HG02763 (cell line): ENCODE measurements around the gene PREX1.
"Not testable (repeated sequence)": the region's sequence is repeated elsewhere in the genome, so short reads cannot be mapped to it uniquely, and the experiment has no call there.

Experiments
- ATAC-seq: cut with Tn5 transposase; IDR thresholded peaks from one replicate; pipeline ENCODE4 v1.9.1; 2021; ENCODE audit warnings: mild to moderate bottlenecking, moderate library complexity; ENCODE audit not compliant: unreplicated experiment

The PREX1 gene

DNA sequence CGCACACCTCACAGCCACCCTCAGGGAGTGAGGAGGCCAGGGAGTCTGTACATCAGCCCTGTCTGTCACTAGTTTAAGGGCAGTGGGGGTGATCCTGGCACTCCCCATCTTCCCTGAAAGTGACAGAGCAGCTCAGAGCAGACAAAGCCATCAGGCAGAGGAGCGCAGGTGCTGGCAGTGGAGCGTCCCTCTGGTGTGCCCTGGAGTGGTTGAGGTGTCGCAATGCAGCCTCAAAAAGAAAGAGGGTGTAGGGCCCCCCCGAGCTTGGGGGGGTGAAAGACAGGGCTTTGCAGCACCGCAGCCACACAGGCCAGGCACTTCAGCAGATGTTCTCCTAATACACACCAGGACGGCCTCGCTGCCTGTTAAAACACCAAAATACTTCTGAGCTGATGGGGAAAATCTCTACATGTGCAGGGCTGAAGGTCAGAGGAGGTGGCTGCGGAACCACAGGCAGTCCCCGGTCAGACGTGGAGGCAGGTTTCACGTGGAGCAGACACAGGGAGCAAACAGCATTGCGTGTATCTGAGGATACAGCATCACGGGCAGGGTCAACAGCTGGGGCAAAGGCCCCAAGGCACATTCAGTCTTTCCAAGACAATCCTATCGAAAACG lies 69.5 kb downstream of the PREX1 start:
- ATAC-seq, result no peak

DNA sequence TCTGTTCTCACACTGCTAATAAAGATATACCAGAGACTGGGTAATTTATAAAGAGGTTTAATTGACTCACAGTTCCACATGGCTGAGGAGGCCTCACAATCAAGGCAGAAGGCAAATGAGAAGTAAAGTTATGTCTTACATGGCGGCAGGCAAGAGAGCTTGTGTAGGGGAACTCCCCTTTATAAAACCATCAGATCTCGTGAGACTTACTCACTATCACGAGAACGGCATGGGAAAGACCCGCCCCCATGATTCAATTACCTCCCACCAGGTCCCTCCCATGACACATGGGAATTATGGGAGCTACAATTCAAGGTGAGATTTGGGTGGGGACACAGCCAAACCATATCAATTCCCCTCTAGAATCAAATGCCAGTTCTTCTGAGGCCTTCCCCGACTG lies 71.0 kb downstream of the PREX1 start:
- not testable (repeated sequence) for ATAC-seq

DNA sequence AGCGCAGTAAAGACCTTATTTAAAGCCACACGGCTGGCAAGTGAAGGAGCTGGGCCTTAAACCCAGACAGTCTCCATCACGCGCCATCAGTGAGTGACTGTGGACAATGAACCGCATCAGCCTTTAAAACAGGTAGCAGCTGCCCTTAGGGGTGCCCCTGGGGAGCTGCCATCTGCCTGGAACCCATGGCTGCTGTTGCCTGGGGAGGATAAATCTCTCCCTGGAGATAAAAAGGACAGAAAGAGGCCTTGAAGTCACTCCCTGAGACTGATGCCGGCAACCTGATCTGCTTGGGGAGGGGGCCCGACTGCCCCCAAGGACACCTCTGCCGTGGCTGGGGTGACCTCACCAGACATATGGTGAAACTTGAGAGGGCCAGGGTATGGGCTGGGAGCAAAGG lies 73.5 kb downstream of the PREX1 start:
- no peak for ATAC-seq

DNA sequence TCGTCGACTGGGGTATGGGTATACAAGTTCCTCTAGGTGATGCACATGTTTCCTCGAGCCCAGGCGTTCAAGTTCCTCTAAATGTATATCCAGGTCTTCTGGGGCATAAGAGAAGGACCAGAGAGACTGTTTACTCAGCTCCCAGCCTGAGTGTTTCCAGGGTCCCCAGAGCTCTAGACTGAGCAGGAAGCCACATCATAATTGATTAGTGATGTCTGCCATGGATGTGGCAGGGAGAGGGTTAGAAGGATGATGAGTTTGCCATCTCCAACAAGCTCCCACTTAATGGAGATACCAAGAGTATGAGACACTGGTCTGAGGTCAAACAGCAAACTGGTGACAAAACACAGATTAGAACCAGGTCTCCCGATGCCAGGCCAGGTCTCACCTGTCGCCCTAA lies 74.8 kb downstream of the PREX1 start:
- no peak for ATAC-seq

- ATAC-seq, result no peak
Measured at GRCh38 chr20:48751871-48752270, 75.9 kb downstream of the PREX1 start.

GRCh38 chr20:48750941-48751635 lies 76.7 kb downstream of the PREX1 start:
- no peak for ATAC-seq

DNA sequence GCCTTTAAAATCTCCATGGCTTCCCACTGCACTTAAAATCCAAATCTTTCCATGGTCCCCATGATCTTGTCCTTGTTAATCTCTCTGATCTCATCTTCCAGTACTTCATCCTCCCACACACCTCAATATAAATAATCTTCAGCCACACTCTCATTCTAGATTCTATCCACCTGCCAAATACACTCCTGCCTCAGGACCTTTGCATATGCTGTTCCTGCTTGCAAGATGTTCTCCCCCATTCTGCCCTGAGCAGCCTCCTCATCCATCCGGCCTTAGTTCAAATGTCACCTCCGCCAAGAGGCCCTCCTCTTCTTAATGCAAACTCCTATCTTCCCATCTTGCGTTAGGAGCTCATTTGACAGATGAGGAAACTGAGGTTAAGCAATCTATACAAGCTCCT lies 77.4 kb downstream of the PREX1 start:
- ATAC-seq, result no peak

GRCh38 chr20:48749437-48749836 lies 78.4 kb downstream of the PREX1 start:
- no peak for ATAC-seq

DNA sequence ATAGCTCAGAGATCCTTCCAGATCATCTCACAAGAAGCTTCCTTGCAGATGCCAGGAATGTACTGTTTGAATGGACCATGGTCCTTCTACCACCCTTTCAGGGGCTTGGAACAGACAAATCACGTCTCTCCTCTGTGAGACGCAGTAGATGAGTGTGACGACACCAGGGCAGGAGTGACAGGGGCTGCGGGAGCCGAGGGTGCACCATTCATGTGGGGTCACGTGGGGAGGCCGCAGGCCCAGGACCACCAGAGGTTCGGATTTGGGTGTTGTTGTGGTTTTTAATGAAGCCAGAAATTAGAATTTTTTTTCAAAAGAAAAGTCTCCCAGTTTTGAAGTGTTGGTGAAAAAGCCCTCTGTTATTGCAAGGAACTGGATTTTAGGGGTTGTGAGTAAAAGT lies 79.2 kb downstream of the PREX1 start:
- no peak for ATAC-seq

DNA sequence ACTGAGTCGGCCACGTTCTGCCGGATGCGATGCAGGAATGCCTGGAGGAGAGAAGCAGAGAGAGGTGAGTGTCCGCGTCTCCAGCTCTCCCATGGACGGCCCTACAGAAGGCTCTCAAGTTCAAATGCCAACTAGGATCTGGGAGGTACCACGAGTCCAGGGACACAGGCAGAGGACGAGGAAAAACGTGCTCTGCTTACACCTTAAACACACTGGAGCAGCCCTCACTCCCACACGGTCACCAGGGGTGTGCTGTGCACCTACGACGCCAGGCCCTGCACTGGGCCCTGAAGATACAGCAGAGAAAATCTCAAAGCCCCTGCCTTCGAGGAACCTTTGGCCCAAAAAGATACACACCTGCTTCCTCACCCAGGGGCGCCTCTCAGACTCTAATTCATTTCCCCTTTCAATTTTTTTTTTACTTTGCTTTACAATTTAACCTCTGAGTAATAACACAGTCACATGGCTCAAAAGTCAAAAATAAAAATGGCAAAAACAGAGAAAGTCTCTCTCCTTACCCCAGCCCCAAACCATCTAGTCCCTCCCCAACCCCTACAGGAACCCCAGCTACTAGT lies 79.9 kb downstream of the PREX1 start:
- no peak for ATAC-seq

DNA sequence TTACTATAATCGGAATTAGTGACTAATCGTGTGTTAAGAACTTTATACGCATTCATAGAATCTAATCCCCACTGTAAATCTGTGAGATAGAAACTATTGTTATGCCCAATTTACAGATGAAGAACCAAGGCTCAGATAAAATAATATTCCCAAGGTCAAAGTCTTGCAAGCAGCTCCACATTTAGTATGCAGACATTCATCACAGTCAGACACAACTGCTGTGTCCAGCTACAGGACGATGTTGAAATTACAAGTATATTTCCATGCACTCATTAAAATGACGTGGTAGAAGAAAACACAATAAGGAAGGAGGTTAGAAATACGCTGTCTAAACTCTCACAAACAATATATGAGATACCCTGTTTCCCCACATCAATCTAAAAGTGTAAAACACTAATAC lies 82.5 kb downstream of the PREX1 start:
- no peak for ATAC-seq

DNA sequence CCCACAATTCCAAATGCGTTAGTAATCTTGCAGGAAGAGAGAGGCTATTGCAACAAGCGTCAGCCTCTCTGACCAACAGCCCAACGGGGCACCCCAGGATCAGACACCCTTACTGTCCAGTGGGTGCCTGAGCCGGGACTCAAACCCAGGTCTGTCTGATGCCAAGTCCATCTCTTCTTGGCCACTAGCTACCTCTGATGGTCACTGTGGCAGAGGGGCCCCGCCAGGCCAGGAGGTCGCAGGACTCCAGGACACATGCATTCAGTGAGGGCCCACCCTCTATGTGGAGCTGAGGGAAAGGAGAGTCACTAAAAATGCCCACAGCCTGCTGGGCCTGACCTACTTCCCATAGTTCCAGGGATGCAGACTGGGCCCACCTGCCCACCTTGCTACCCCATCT lies 83.3 kb downstream of the PREX1 start:
- ATAC-seq, result no peak

GRCh38 chr20:48743807-48744206 lies 84.0 kb downstream of the PREX1 start:
- ATAC-seq, result no peak

DNA sequence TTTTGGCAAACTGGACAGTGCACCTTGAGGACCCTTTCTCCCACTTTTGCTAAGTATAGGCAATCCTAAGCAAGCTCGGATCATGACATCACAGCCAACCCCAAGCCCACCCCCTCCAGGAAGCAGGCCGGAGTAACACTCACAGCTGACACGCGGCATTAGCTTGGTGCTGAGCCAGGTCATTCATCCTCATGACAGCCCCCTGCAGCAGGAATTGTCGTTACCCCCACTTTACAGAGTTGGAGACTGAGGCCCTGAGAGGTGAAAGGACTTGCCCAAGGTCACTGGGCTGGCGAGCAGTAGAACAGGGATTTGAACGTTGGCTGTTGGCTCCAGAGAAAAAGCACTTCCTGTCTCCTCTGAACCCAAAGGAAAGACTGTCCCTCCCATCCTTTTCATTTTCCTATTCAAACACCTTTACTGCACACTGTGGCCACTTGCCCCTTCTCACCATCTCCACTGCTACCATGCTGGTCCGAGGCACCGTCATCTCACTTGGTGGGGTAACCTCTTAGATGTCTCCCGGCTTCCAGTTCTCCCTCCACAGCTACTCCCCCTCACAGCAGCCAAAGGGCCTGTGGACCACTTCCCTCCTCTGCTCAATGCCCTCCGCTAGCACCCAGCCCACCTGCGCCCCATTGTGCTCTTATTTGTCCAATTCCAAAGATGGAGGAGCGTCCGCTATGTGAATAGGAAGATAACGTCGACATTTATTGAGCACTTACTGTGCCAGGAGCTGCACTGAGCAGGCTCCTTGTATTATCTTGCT lies 84.7 kb downstream of the PREX1 start:
- ATAC-seq, result no peak

DNA sequence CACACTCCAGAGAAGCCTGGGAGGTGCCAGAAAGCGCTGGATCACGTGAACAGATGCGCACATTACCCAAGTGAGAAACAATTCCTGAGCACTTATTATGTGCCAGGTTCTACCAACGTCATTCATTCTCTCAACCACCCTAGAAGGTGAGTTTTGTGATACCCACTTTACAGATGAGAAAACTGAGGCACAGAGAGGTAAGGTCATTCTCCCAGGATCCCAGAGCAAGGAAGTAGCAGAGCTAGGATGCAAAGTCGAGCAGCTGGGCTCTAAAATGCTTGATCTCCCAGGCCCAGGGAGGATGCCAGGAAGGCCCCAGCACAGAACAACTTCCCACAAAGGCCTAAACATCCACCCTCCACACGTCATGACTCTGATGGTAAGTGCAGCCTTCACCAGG lies 85.6 kb downstream of the PREX1 start:
- no peak for ATAC-seq

DNA sequence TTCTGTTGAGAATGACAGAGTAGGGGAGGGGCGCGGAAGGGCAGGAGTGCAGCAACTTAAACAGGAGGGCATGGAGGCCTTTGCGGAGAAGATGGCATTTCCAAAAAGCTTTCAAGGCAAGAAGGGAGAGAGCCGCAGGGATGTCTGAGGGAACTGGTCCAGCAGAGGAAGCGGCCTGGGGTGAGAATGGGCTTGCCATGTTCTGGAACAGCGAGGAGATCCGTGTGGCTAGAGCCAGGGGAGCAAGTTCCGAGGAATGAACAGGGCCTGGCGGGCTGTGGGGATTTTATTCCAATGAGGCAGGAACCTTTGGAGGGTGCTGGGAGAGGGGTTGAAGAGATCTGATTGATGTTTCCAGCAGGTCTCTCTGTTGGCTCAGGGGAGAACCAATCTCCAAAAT lies 86.1 kb downstream of the PREX1 start:
- no peak for ATAC-seq

GRCh38 chr20:48740712-48741111 lies 87.1 kb downstream of the PREX1 start:
- peak; percentile 35 for ATAC-seq

DNA sequence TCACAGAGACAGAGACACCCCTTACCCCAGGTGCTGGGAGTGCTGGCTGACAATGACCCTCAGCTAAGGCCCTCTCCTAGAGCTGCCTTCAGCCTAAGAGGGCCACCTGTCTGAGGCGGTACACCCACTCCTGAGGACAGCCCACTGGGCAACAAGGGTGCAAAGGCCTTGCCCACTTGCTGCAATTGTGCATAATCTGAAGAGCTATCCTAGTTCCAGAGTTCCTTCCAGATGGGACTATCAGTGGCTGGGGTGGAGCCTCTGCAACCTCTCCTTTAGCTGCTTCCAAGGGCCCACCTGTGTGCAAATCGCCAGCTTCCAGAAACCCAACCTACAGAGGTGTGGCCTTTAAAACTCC lies 87.5 kb downstream of the PREX1 start:
- peak; percentile 5 for ATAC-seq

DNA sequence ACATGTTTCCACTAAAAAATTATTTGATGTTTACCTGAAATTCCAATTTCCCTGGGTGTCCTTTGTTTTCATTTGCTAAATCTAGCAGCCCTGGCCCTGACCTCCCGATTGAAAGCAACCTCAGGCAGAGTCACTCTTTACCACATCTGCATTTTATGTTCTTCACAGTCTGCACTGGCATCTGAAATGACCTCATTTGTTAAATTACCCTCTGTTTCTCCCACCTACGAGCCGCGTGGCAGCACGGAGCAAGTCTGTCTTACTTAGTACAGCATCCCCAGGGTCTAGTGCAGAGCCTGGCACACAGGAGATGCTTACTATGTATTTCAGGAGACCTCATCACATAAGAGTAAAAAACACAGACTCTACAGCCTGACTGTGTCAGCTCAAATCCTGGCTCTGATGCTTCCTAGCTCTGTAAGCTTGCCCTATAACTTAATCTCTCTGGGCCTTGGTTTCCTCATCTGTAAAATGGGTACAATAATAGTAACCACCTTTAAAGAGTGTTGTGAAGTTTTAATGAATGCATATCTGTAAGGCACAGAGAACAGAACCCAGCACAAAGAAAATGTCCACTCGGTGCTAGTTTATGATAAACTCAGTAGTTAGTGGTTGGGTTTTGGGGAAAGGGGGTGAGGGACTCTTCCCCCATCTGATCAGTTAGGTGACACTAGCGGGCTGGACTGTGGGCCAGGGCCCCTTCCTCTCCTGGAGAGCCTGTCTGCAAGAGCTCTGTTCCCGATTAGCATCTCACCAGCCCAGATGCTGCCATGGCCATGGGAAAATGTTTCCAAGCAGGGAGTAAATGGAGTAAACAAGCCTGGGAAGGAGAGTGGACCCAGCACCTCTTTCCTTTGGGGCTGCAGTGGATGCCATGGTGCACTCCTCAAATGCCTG lies 88.2 kb downstream of the PREX1 start:
- no peak for ATAC-seq

DNA sequence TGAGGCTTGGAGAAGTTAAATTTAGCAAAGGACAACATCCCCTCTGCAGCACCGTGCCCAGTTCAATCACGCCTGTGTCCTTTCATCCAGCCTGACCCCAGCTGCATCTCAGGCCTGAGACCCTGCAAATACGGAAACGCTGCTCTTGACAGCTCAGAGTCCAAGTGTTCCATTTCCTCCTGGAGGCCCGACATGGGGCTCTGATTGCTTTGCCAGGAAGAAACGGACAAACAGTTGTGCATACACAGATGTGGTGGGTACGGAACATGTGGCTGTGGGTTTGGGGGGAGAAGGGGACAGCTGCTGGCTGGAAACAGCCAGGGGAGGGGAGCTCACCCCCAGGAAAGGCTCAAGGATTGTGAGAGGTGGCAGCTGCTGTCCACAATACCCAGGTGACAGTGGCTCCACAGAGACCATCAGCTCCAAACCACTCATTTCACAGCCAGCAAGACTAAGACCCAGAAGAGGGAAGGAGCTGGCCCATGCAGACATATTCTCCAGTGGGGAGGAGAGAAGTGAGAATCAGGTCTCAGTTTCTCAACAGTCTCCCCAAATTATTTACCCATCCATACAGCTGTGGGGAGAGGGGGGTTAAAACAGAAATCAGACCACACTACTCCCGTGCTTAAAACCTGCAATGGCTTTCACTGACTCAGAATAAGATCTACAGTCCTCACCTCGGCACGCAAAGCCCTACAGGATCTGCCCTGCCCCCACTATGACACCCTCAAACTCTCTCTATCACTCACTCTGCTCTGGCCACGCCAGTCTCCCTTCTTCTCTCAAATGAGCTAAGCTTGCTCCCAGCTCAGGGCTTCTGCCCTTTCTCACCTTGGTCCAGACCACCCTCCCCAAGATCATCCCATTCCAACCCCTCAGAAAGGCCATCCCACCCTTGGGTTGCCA lies 89.1 kb downstream of the PREX1 start:
- ATAC-seq, result peak; percentile 47
